ENCODE data around the gene RPL34.

GRCh38 chr4:108601532-108601931 is 18.8 kb upstream of the RPL34 start:
- no peak for TF ChIP-seq CTCF (conservative IDR thresholded peaks at IDR 0.05 in 1 of 2, IDR thresholded peaks at IDR 0.05 in 1 of 2; ENCODE audit: extremely low read depth in 1 of 2, insufficient read depth in 1 of 2, low read depth in 1 of 2, low read length in 2 of 2)
- TF ChIP-seq EZH2 (IDR thresholded peaks at IDR 0.05; ENCODE audit: borderline replicate concordance, low read length): no peak
